GM19467 (cell line): ENCODE data around the gene NHSL1.

ENCODE experiments used
- ATAC-seq: cut with Tn5 transposase; IDR thresholded peaks from one replicate; pipeline ENCODE4 v1.9.1; 2021; ENCODE audit warnings: mild to moderate bottlenecking, moderate library complexity; ENCODE audit not compliant: unreplicated experiment

The NHSL1 gene

DNA sequence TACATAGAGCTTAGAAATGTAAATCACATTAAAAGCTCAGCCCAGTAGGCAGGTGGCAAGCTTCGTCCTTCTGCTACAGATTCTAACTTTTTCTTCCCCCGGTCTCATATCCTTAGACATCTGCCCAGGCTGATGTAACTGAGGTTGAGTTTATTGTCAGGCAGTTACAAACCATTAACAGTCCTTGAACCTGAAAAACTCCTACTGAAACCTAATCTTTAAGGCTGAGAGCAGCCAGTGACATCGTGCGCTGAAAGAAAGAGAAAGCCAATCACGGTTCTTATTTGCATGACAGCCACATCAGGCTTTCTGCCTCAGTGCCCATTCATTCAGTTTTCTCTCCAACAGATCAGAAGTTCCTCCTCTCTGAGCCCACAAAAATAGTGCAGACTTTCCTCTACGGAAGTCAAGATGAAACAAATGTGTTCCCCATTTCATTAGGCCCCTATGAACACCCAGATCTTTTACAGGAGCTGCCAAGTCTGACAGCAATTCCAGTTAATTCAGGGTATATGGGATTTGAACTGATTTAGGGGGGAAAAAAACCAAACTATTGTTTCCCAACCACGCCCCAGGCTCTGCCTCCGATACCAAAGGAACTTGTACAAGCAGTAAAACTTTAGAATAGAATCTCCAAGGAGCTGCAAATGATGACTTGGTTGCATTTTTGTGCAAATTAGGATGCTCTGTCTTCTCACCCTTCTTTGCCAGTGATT is at the start of gene NHSL1:
NHSL1 (minus strand) TSS at position 192 of the 716 bp plus-strand sequence. CDS start 204 bp downstream, outside the sequence.
- ATAC-seq: peak; percentile 84

- no peak for ATAC-seq
Measured at GRCh38 chr6:138546733-138547185, 47.5 kb upstream of the NHSL1 start.

DNA sequence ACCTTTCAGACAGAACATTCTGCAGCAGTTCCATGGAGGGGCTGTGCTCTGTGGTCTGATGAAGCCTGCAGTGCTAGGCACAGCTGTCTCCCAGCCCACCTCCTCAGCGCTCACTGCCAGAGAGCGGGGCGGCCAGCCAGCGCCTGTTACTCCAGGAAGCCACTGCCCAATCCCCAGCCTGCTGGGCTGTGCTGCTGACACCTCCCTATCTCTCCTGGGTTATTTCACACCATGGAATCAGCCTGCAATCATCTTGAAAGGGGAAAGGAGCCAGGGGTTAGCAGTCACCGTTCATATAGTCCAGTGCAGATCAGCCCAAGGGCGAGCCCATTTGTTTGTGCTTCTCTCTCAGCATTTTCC is 46.3 kb upstream of the NHSL1 start:
- no peak for ATAC-seq

GRCh38 chr6:138544501-138544900 is 45.2 kb upstream of the NHSL1 start:
- no peak for ATAC-seq

- ATAC-seq: no peak
Measured at GRCh38 chr6:138543657-138544056, 44.4 kb upstream of the NHSL1 start.

DNA sequence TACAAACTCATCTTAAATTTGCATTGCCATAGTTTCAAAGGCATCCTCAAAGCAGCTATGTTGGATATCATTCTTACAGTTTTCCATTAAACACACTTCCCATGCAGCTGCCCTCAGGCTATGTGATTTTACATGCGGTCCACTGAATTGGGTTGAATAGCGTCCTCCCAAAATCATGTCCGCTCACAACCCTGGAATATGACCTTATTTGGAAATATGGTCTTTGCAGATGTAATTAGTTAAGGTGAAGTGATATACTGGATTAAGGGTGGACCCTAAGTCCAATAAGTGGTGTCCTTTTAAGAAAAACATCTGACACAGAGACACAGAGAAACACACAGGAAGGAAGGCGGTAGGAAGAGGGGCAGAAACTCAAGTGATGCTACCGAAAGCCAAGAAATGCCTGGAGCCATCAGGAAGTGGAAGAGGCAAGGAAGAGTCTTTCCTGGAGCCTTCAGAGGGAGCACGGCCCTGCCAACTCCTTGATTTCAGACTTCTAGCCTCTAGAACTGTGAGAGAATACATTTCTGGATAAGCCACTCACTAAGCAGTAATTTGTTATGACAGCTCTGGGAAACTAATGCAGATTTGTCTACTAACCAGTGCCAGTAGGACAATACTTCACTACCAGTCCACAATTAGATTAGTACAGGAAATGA is 42.7 kb upstream of the NHSL1 start:
- no peak for ATAC-seq

GRCh38 chr6:138540468-138540867 is 41.2 kb upstream of the NHSL1 start:
- ATAC-seq: no peak

DNA sequence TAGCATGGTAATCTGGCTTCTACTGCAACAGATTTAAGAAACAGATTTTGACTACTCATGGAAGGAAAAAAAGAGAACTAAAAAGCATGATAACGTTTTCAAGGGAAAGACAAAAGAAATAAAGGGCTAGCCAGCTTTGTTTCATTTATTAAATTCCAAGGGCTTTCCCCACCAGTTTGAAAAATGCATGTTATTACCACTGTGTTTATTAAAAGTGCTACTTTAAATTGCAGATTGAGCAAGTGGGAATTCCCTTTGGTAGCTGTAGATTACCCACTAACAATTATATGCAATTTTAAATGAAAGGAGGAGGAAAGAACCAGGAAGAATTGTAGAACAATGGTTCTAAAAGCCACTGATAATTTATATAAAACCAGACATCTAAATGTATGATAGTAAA is 40.6 kb upstream of the NHSL1 start:
- ATAC-seq: no peak

GRCh38 chr6:138538390-138539031 is 39.2 kb upstream of the NHSL1 start:
- no peak for ATAC-seq

- ATAC-seq: no peak
Measured at GRCh38 chr6:138537106-138537505, 37.8 kb upstream of the NHSL1 start.

GRCh38 chr6:138535728-138536455 is 36.6 kb upstream of the NHSL1 start:
- ATAC-seq: no peak

- no peak for ATAC-seq
Measured at GRCh38 chr6:138533667-138534066, 34.4 kb upstream of the NHSL1 start.

DNA sequence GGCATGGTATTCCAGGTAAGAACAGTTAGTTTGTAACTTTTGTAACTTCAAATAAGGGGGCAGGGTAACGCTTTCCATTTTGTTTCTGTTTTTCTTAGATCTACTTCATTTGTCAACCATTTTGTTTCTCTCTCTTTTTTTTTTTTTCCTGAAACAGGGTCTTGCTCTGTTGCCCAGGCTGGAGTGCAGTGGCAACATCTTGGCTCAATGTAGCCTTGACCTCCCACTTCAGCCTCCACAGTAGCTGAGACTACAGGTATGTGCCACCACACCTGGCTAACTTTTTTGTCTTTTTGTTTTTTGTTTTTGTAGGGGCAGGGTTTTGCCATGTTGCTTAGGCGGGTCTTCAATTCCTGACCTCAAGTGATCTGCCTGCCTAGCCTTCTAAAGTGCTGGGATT is 32.1 kb upstream of the NHSL1 start:
- ATAC-seq: no peak

GRCh38 chr6:138529478-138529877 is 30.2 kb upstream of the NHSL1 start:
- no peak for ATAC-seq

DNA sequence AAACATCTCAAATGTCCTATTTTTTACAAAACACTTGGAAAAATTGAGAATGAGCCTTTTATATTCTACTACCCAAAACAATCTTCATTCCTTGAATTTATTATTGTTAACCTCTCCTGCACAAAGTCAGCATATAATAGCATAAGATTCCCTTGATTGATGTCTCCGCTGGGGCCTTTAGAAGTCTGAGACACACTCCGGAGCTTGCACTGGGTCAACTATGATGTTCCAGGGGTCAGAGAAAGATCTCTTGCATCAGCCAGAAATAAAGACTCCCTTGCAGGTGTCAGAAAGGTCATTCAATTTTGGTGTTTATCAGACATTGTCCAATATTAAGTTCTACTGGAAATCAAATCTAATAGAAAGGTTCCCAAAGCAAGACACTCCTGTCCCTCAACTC is 29.7 kb upstream of the NHSL1 start:
- ATAC-seq: no peak

- ATAC-seq: no peak
Measured at GRCh38 chr6:138528137-138528536, 28.8 kb upstream of the NHSL1 start.

GRCh38 chr6:138527411-138528088 is 28.3 kb upstream of the NHSL1 start:
- ATAC-seq: no peak

- no peak for ATAC-seq
Measured at GRCh38 chr6:138526822-138527235, 27.5 kb upstream of the NHSL1 start.

DNA sequence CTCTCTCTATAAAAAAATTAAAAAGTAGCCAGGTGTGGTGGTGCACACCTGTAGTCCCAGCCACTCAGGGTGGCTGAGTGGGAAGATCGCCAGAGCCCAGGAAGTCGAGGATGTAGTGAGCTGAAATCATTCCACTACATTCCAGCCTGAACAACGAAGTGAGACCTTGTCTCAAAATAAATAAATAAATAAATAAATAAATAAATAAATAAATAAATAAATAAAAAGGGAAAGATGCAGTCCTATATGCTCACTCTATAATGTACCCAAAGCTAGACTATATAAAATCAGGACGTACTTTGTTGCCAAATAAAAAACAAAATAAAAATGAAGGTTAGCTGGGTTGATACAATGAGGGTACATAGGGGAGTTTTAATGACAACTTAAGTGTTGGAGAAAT is 26.1 kb upstream of the NHSL1 start:
- no peak for ATAC-seq

- no peak for ATAC-seq
Measured at GRCh38 chr6:138524526-138524925, 25.2 kb upstream of the NHSL1 start.
